ENCODE results near the gene SIRPG.

SIRPG gene

GRCh38 chr20:1631309-1632151, 26.0 kb downstream of the SIRPG start:
- Histone ChIP-seq H3K56ac (ENCODE audit: low read length) (no peak overlapping the region), H2BK120ac (ENCODE audit: low read depth, low read length) (no peak overlapping the region), H4K5ac (ENCODE audit: low read length) (no peak overlapping the region), H3K4me3 (ENCODE audit: low read length) (no peak overlapping the region), H3K9ac (ENCODE audit: low read length) (no peak overlapping the region), H3K23ac (ENCODE audit: low read length) (no peak overlapping the region), H3K18ac (ENCODE audit: low read length) (no peak overlapping the region), H3K36me3 (ENCODE audit: control insufficient read depth, insufficient read depth, low read length) (no peaks in the 10 kb centered on the region), H4K8ac (ENCODE audit: low read depth, low read length) (no peak overlapping the region), H2AK5ac (ENCODE audit: low read length) (no peak overlapping the region), H3K4me1 (ENCODE audit: control insufficient read depth, low read depth, low read length) (no peaks in the 10 kb centered on the region), H3K4me2 (ENCODE audit: low read length) (no peak overlapping the region), H2BK5ac (ENCODE audit: low read length) (no peak overlapping the region), H3K4ac (ENCODE audit: low read depth, low read length) (no peak overlapping the region), H3K27me3 (ENCODE audit: insufficient read depth, low read length, poor library complexity) (no peaks in the 10 kb centered on the region), H3K79me2 (ENCODE audit: control insufficient read depth, insufficient read depth, low read length) (no peaks in the 10 kb centered on the region), H3K27ac (ENCODE audit: low read depth, low read length) (no peak overlapping the region), H2BK15ac (replicated peaks; ENCODE audit: low read depth) (no peak overlapping the region), H3K79me1 (ENCODE audit: low read length) (no peaks in the 10 kb centered on the region)
- no CpG with 5 or more reads among the region's 9 CpGs for WGBS (ENCODE audit: extremely low coverage, insufficient coverage, low lambda C conversion rate)
- peak; percentile 51 for DNase-seq

GRCh38 chr20:1630186-1630585, 27.4 kb downstream of the SIRPG start:
- Histone ChIP-seq H3K4me2 (ENCODE audit: low read length) (no peak overlapping the region), H4K8ac (ENCODE audit: low read depth, low read length) (no peak overlapping the region), H2BK120ac (ENCODE audit: low read depth, low read length) (no peak overlapping the region), H3K79me2 (ENCODE audit: control insufficient read depth, insufficient read depth, low read length) (no peaks in the 10 kb centered on the region), H2AK5ac (ENCODE audit: low read length) (no peak overlapping the region), H4K5ac (ENCODE audit: low read length) (no peak overlapping the region), H3K4me1 (ENCODE audit: control insufficient read depth, low read depth, low read length) (no peaks in the 10 kb centered on the region), H3K18ac (ENCODE audit: low read length) (no peak overlapping the region), H3K56ac (ENCODE audit: low read length) (no peak overlapping the region), H3K4me3 (ENCODE audit: low read length) (no peak overlapping the region), H3K23ac (ENCODE audit: low read length) (no peak overlapping the region), H2BK5ac (ENCODE audit: low read length) (no peak overlapping the region), H3K9ac (ENCODE audit: low read length) (no peak overlapping the region), H2BK15ac (replicated peaks; ENCODE audit: low read depth) (no peak overlapping the region), H3K79me1 (ENCODE audit: low read length) (no peaks in the 10 kb centered on the region), H3K4ac (ENCODE audit: low read depth, low read length) (no peak overlapping the region), H3K27me3 (ENCODE audit: insufficient read depth, low read length, poor library complexity) (no peaks in the 10 kb centered on the region), H3K27ac (ENCODE audit: low read depth, low read length) (no peak overlapping the region), H3K36me3 (ENCODE audit: control insufficient read depth, insufficient read depth, low read length) (no peaks in the 10 kb centered on the region)
- no peak for DNase-seq
- no CpG with 5 or more reads among the region's 5 CpGs for WGBS (ENCODE audit: extremely low coverage, insufficient coverage, low lambda C conversion rate)

- WGBS (ENCODE audit: extremely low coverage, insufficient coverage, low lambda C conversion rate): no CpG with 5 or more reads among the region's 5 CpGs
- no peak overlapping the region for H3K4me2 ChIP-seq (ENCODE audit: low read length)
- H2BK15ac ChIP-seq (replicated peaks; ENCODE audit: low read depth): no peak overlapping the region
- no peak overlapping the region for H3K27ac ChIP-seq (ENCODE audit: low read depth, low read length)
- H3K9ac ChIP-seq (ENCODE audit: low read length): no peak overlapping the region
- no peaks in the 10 kb centered on the region for H3K36me3 ChIP-seq (ENCODE audit: control insufficient read depth, insufficient read depth, low read length)
- H3K23ac ChIP-seq (ENCODE audit: low read length): no peak overlapping the region
- no peak overlapping the region for H3K56ac ChIP-seq (ENCODE audit: low read length)
- no peaks in the 10 kb centered on the region for H3K27me3 ChIP-seq (ENCODE audit: insufficient read depth, low read length, poor library complexity)
- H3K18ac ChIP-seq (ENCODE audit: low read length): no peak overlapping the region
- H3K79me1 ChIP-seq (ENCODE audit: low read length): no peaks in the 10 kb centered on the region
- no peak overlapping the region for H4K8ac ChIP-seq (ENCODE audit: low read depth, low read length)
- no peak overlapping the region for H4K5ac ChIP-seq (ENCODE audit: low read length)
- no peak overlapping the region for H3K4ac ChIP-seq (ENCODE audit: low read depth, low read length)
- no peak overlapping the region for H2BK5ac ChIP-seq (ENCODE audit: low read length)
- DNase-seq: no peak
- no peak overlapping the region for H2BK120ac ChIP-seq (ENCODE audit: low read depth, low read length)
- no peak overlapping the region for H2AK5ac ChIP-seq (ENCODE audit: low read length)
- H3K4me1 ChIP-seq (ENCODE audit: control insufficient read depth, low read depth, low read length): no peaks in the 10 kb centered on the region
- H3K79me2 ChIP-seq (ENCODE audit: control insufficient read depth, insufficient read depth, low read length): no peaks in the 10 kb centered on the region
- H3K4me3 ChIP-seq (ENCODE audit: low read length): no peak overlapping the region
These were observed 28.3 kb downstream of the SIRPG start for GRCh38 chr20:1629321-1629720.

- no peaks in the 10 kb centered on the region for H3K4me1 ChIP-seq (ENCODE audit: control insufficient read depth, low read depth, low read length)
- no peak overlapping the region for H3K56ac ChIP-seq (ENCODE audit: low read length)
- H2BK15ac ChIP-seq (replicated peaks; ENCODE audit: low read depth): no peak overlapping the region
- no peaks in the 10 kb centered on the region for H3K79me1 ChIP-seq (ENCODE audit: low read length)
- H2BK120ac ChIP-seq (ENCODE audit: low read depth, low read length): no peak overlapping the region
- H3K27me3 ChIP-seq (ENCODE audit: insufficient read depth, low read length, poor library complexity): no peaks in the 10 kb centered on the region
- no peak overlapping the region for H2BK5ac ChIP-seq (ENCODE audit: low read length)
- H3K27ac ChIP-seq (ENCODE audit: low read depth, low read length): no peak overlapping the region
- no peak overlapping the region for H3K18ac ChIP-seq (ENCODE audit: low read length)
- H3K79me2 ChIP-seq (ENCODE audit: control insufficient read depth, insufficient read depth, low read length): no peaks in the 10 kb centered on the region
- no peak overlapping the region for H3K4ac ChIP-seq (ENCODE audit: low read depth, low read length)
- no peaks in the 10 kb centered on the region for H3K36me3 ChIP-seq (ENCODE audit: control insufficient read depth, insufficient read depth, low read length)
- no peak overlapping the region for H3K4me2 ChIP-seq (ENCODE audit: low read length)
- H4K8ac ChIP-seq (ENCODE audit: low read depth, low read length): no peak overlapping the region
- no peak overlapping the region for H3K4me3 ChIP-seq (ENCODE audit: low read length)
- no peak overlapping the region for H3K9ac ChIP-seq (ENCODE audit: low read length)
- no peak overlapping the region for H2AK5ac ChIP-seq (ENCODE audit: low read length)
- no CpG with 5 or more reads among the region's 5 CpGs for WGBS (ENCODE audit: extremely low coverage, insufficient coverage, low lambda C conversion rate)
- no peak overlapping the region for H4K5ac ChIP-seq (ENCODE audit: low read length)
- DNase-seq: no peak
- no peak overlapping the region for H3K23ac ChIP-seq (ENCODE audit: low read length)
These were observed 29.0 kb downstream of the SIRPG start for GRCh38 chr20:1628621-1629020.

- Histone ChIP-seq H2AK5ac (ENCODE audit: low read length) (no peak overlapping the region), H4K8ac (ENCODE audit: low read depth, low read length) (no peak overlapping the region), H2BK120ac (ENCODE audit: low read depth, low read length) (no peak overlapping the region), H3K79me1 (ENCODE audit: low read length) (no peaks in the 10 kb centered on the region), H3K27ac (ENCODE audit: low read depth, low read length) (no peak overlapping the region), H3K79me2 (ENCODE audit: control insufficient read depth, insufficient read depth, low read length) (no peaks in the 10 kb centered on the region), H2BK15ac (replicated peaks; ENCODE audit: low read depth) (no peak overlapping the region), H3K23ac (ENCODE audit: low read length) (no peak overlapping the region), H3K56ac (ENCODE audit: low read length) (no peak overlapping the region), H4K5ac (ENCODE audit: low read length) (no peak overlapping the region), H3K9ac (ENCODE audit: low read length) (no peak overlapping the region), H3K4me1 (ENCODE audit: control insufficient read depth, low read depth, low read length) (no peaks in the 10 kb centered on the region), H3K27me3 (ENCODE audit: insufficient read depth, low read length, poor library complexity) (no peaks in the 10 kb centered on the region), H3K4me2 (ENCODE audit: low read length) (no peak overlapping the region), H3K4ac (ENCODE audit: low read depth, low read length) (no peak overlapping the region), H3K36me3 (ENCODE audit: control insufficient read depth, insufficient read depth, low read length) (no peaks in the 10 kb centered on the region), H3K18ac (ENCODE audit: low read length) (no peak overlapping the region), H3K4me3 (ENCODE audit: low read length) (no peak overlapping the region), H2BK5ac (ENCODE audit: low read length) (no peak overlapping the region)
- DNase-seq: no peak
- no CpG with 5 or more reads among the region's 2 CpGs for WGBS (ENCODE audit: extremely low coverage, insufficient coverage, low lambda C conversion rate)
These were observed 30.4 kb downstream of the SIRPG start for GRCh38 chr20:1627200-1627550.

All from mesendoderm (in vitro differentiated cells).